ENCODE results near the gene DCST2.

DNA sequence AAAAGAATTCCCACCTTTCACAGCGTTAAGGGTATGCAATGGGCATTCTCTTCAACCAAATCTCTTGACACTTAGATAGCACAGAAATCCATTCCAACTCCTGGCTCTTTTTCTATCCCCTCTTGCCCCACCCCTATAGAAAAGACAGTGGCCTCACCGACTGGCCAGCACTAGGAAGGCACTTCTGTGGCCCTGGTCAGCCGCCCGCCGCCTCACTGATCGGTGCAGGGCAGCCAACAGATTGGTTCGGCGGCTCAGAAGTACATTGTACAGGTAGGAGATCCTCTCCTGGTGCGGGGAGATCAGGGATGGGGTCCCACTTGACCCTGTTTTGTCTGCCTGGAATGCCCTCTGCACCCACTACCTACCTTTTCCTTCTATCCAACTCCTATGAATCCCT lies 9.3 kb downstream of the DCST2 start:
- TF ChIP-seq POLR2AphosphoS5 (IDR thresholded peaks at IDR 0.05; ENCODE audit: control insufficient read depth, insufficient read depth, low read depth, low read length) (no peak), SMC3 (conservative IDR thresholded peaks at IDR 0.05; ENCODE audit: insufficient read depth, low read depth, low read length) (no peak), SMAD3 (CRISPR knock-in tag; conservative IDR thresholded peaks at IDR 0.05) (no peak), EP300 (IDR thresholded peaks at IDR 0.05; ENCODE audit: low read length) (no peak), POLR2A (conservative IDR thresholded peaks at IDR 0.05) (no peak), MYC (IDR thresholded peaks at IDR 0.05; ENCODE audit: low read depth, low read length) (no peak), MYC (CRISPR knock-in tag; IDR thresholded peaks at IDR 0.05; ENCODE audit: borderline replicate concordance, low read depth) (no peak), ZFX (CRISPR knock-in tag; IDR thresholded peaks at IDR 0.05) (no peak), ESRRA (IDR thresholded peaks at IDR 0.05; ENCODE audit: borderline replicate concordance, low read depth) (no peak), JUND (IDR thresholded peaks at IDR 0.05; ENCODE audit: borderline replicate concordance, low read depth, low read length) (no peak), JUND (tag; IDR thresholded peaks at IDR 0.05; ENCODE audit: borderline replicate concordance, low read depth, low read length) (no peak), RFX5 (IDR thresholded peaks at IDR 0.05; ENCODE audit: low read depth, low read length) (no peak), ZNF274 (IDR thresholded peaks at IDR 0.05; ENCODE audit: borderline replicate concordance, low read depth, low read length) (no peak)
- TF ChIP-seq, protein P1, sequence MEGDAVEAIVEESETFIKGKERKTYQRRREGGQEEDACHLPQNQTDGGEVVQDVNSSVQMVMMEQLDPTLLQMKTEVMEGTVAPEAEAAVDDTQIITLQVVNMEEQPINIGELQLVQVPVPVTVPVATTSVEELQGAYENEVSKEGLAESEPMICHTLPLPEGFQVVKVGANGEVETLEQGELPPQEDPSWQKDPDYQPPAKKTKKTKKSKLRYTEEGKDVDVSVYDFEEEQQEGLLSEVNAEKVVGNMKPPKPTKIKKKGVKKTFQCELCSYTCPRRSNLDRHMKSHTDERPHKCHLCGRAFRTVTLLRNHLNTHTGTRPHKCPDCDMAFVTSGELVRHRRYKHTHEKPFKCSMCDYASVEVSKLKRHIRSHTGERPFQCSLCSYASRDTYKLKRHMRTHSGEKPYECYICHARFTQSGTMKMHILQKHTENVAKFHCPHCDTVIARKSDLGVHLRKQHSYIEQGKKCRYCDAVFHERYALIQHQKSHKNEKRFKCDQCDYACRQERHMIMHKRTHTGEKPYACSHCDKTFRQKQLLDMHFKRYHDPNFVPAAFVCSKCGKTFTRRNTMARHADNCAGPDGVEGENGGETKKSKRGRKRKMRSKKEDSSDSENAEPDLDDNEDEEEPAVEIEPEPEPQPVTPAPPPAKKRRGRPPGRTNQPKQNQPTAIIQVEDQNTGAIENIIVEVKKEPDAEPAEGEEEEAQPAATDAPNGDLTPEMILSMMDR (IDR thresholded peaks at IDR 0.05 in 2 of 3, conservative IDR thresholded peaks at IDR 0.05 in 1 of 3; ENCODE audit: insufficient read depth in 2 of 3, low read depth in 1 of 3, low read length in 3 of 3) = no peak

All from K562 (cell line).